Upper lobe of left lung (tissue), 6 donors: ENCODE measurements around the gene ASCC3. TPM values are rescaled to one million over a fixed set of nuclear protein-coding genes. Genes with fewer than 3 reads are reported as not detected.

ENCODE experiments used
- ATAC-seq, 2 donors: fragments of 200-7000 bp; cut with Tn5 transposase; one replicate each; pipeline ENCODE4 v1.9.1; 2022; ENCODE audit warnings: mild to moderate bottlenecking in 2 of 2, moderate library complexity in 2 of 2; ENCODE audit not compliant: low FRiP score in 2 of 2
- DNase-seq, 2 donors: peaks; one replicate each; pipeline ENCODE4 v3.0.0-alpha.2; 2019 to 2020
- H3K27ac ChIP-seq, 4 donors: fragments of 200-600 bp; sonication (generic); one replicate each; pipeline ENCODE4 v1.5.1; 2016 to 2019
- H3K27me3 ChIP-seq, 4 donors: fragments of 200-600 bp; sonication (generic); one replicate each; pipeline ENCODE4 v1.5.1; 2017 to 2019
- H3K36me3 ChIP-seq, 4 donors: fragments of 200-600 bp; sonication (generic); one replicate each; pipeline ENCODE4 v1.5.1; 2016 to 2019
- H3K4me1 ChIP-seq, 4 donors: fragments of 200-600 bp; sonication (generic); one replicate each; pipeline ENCODE4 v1.5.1; 2018 to 2019
- H3K4me3 ChIP-seq, 4 donors: fragments of 200-600 bp; sonication (generic); one replicate each; pipeline ENCODE4 v1.5.1; 2017 to 2019; ENCODE audit warnings: mild to moderate bottlenecking in 2 of 4, moderate library complexity in 1 of 4
- H3K9me3 ChIP-seq, 4 donors: fragments of 200-600 bp; sonication (generic); one replicate each; pipeline ENCODE4 v1.5.1; 2018 to 2019
- EP300 ChIP-seq, 4 donors: sonication (generic); formaldehyde crosslinking; IDR thresholded peaks; one replicate each; pipeline ENCODE4 v1.5.1; 2017; ENCODE audit warnings: antibody characterized with exemption in 4 of 4, control low read depth in 2 of 4
- POLR2A ChIP-seq, 4 donors: fragments of 450-650 bp; IDR thresholded peaks; one replicate each; pipeline ENCODE4 v1.5.1; 2016 to 2017; ENCODE audit warnings: antibody characterized with exemption in 4 of 4, mild to moderate bottlenecking in 2 of 4
- POLR2AphosphoS5 ChIP-seq, 2 donors: sonication (generic); formaldehyde crosslinking; IDR thresholded peaks; one replicate each; pipeline ENCODE4 v1.5.1; 2017; ENCODE audit warnings: antibody characterized with exemption in 2 of 2
- WGBS, 2 donors: methylation state at CpG; one replicate each; pipeline ENCODE4 v1.1.5; 2017 to 2018; 5-methylcytosine and 5-hydroxymethylcytosine counted together
- total RNA-seq, 6 donors: library from RNA; depleted of rRNA in 4 of 6; stranded (reverse); fragments of >200 nt in 4 of 6; gene quantifications; one replicate each; pipeline versions ENCODE4 v1.1.0 to v1.2.1, GENCODE V29; 2016 to 2021
- TF ChIP-seq, protein P1 (sequence below), 6 experiments: fragments of 450-650 bp in 4 of 6; fragments of 200-600 bp in 2 of 6; sonication (generic) in 2 of 6; IDR thresholded peaks; one replicate each; pipeline ENCODE4 v1.5.1; 2016 to 2019; ENCODE audit warnings: antibody characterized with exemption in 6 of 6
- donor health status: DM: no; HTN: no; CAD: no; lungs with moderate emphysema.
- donor health status: DM: no; HTN: yes; CAD: no; lungs with severe emphysema.

Gene ASCC3
- total RNA-seq, 6 donors from 2014 or later: 18.4 to 52.2 (median 33.9) TPM

- Histone ChIP-seq H3K9me3 (no peaks in the 10 kb centered on the region), H3K27ac (no peak overlapping the region), H3K36me3 (peaks cover 0 to 2% (median 0%) of the 10 kb centered on the region in 4 donors), H3K4me3 (no peak overlapping the region), H3K4me1 (no peaks in the 10 kb centered on the region), H3K27me3 (no peaks in the 10 kb centered on the region)
- no peak for ATAC-seq
- DNase-seq: no peak
- WGBS, 2 donors: 96 to 98% methylated on average over 2 of the region's 2 CpGs
- no peak for TF ChIP-seq POLR2A (IDR thresholded peaks at IDR 0.05)
- TF ChIP-seq EP300 (IDR thresholded peaks at IDR 0.05): no peak
- TF ChIP-seq, protein P1, sequence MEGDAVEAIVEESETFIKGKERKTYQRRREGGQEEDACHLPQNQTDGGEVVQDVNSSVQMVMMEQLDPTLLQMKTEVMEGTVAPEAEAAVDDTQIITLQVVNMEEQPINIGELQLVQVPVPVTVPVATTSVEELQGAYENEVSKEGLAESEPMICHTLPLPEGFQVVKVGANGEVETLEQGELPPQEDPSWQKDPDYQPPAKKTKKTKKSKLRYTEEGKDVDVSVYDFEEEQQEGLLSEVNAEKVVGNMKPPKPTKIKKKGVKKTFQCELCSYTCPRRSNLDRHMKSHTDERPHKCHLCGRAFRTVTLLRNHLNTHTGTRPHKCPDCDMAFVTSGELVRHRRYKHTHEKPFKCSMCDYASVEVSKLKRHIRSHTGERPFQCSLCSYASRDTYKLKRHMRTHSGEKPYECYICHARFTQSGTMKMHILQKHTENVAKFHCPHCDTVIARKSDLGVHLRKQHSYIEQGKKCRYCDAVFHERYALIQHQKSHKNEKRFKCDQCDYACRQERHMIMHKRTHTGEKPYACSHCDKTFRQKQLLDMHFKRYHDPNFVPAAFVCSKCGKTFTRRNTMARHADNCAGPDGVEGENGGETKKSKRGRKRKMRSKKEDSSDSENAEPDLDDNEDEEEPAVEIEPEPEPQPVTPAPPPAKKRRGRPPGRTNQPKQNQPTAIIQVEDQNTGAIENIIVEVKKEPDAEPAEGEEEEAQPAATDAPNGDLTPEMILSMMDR (IDR thresholded peaks at IDR 0.05): no peak
- TF ChIP-seq POLR2AphosphoS5 (IDR thresholded peaks at IDR 0.05): no peak
Measured at GRCh38 chr6:100574836-100575235, 306.3 kb downstream of the ASCC3 start.

DNA sequence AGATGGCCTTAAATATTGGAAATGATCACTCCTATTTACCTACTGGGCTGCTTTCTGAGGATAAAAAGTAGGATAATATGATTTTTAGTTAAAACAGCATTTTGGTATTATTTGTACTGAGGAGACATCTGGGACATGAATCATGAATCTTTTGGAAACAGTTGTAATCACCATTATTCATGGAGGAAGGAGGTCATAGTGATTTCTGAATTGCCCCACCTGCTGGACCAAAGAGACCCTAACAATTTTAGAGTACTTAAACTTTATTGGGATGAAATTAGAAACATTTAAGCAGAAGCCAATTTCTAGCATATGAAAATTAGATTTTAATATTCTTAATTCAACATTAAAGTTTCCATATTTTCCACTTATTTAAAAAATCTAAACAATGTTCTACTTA is 308.0 kb downstream of the ASCC3 start:
- H3K4me3 ChIP-seq: no peak overlapping the region
- H3K9me3 ChIP-seq: no peaks in the 10 kb centered on the region
- no peak overlapping the region for H3K27ac ChIP-seq
- H3K4me1 ChIP-seq: no peaks in the 10 kb centered on the region
- H3K36me3 ChIP-seq: peaks cover 0 to 2% (median 0%) of the 10 kb centered on the region in 4 donors
- no peak for ATAC-seq
- DNase-seq: no peak
- TF ChIP-seq EP300 (IDR thresholded peaks at IDR 0.05): no peak
- TF ChIP-seq, protein P1 (IDR thresholded peaks at IDR 0.05): no peak
- TF ChIP-seq POLR2A (IDR thresholded peaks at IDR 0.05): no peak
- no peak for TF ChIP-seq POLR2AphosphoS5 (IDR thresholded peaks at IDR 0.05)
- H3K27me3 ChIP-seq: no peaks in the 10 kb centered on the region

- ATAC-seq (no peak), DNase-seq (no peak)
- Histone ChIP-seq H3K27me3 (no peaks in the 10 kb centered on the region), H3K9me3 (no peaks in the 10 kb centered on the region), H3K36me3 (peaks cover 0 to 2% (median 0%) of the 10 kb centered on the region in 4 donors), H3K4me1 (no peaks in the 10 kb centered on the region), H3K27ac (no peak overlapping the region), H3K4me3 (no peak overlapping the region)
- TF ChIP-seq POLR2A (IDR thresholded peaks at IDR 0.05) (no peak), EP300 (IDR thresholded peaks at IDR 0.05) (no peak), POLR2AphosphoS5 (IDR thresholded peaks at IDR 0.05) (no peak)
- TF ChIP-seq, protein P1 (IDR thresholded peaks at IDR 0.05): no peak
- 96 to 99% methylated on average over 5 of the region's 5 CpGs for WGBS, 2 donors
Measured at GRCh38 chr6:100568255-100568654, 312.9 kb downstream of the ASCC3 start.

GRCh38 chr6:100566563-100566962 is 314.6 kb downstream of the ASCC3 start:
- DNase-seq: no peak
- H3K4me1 ChIP-seq: no peaks in the 10 kb centered on the region
- no peak for ATAC-seq
- no peaks in the 10 kb centered on the region for H3K9me3 ChIP-seq
- H3K27me3 ChIP-seq: no peaks in the 10 kb centered on the region
- no peak overlapping the region for H3K4me3 ChIP-seq
- H3K36me3 ChIP-seq: no peaks in the 10 kb centered on the region
- H3K27ac ChIP-seq: no peak overlapping the region
- TF ChIP-seq POLR2A (IDR thresholded peaks at IDR 0.05) (no peak), POLR2AphosphoS5 (IDR thresholded peaks at IDR 0.05) (no peak), EP300 (IDR thresholded peaks at IDR 0.05) (no peak)
- TF ChIP-seq, protein P1 (IDR thresholded peaks at IDR 0.05): no peak

DNA sequence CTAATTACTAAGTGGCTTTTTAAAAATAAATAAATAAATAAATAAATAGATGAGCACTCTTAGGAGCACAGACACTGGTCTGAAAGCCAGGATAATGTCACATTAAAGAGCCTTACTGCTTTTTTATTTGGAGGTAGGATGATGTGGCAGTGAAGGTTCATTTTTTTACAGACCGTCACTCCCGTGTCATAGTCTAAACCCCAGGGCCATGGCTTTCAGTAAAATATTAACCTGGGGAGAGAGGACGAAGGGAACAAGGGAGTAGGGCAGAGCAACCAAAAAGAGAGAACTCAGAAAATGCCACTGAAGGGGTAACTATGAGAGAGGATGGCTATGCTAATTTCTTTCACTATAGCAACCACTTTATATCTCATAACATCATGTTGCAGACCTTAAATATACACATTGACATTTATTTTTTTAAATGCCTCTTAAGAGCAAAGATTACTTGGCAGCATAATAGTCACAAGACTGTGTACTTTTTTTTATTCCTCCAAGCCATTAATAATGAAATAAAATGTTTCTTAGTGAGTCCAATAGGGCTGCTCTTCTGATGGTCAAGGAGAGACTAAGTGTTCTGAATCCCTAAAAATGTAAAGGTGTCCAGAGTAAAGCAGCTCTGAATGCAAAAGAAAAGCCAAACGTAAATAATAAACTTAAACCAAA is 315.6 kb downstream of the ASCC3 start:
- Histone ChIP-seq H3K36me3 (no peaks in the 10 kb centered on the region), H3K27me3 (no peaks in the 10 kb centered on the region), H3K9me3 (no peaks in the 10 kb centered on the region), H3K4me3 (no peak overlapping the region), H3K4me1 (no peaks in the 10 kb centered on the region), H3K27ac (no peak overlapping the region)
- ATAC-seq (no peak), DNase-seq (no peak)
- WGBS, 2 donors: 94 to 97% methylated on average over 4 of the region's 4 CpGs
- no peak for TF ChIP-seq POLR2AphosphoS5 (IDR thresholded peaks at IDR 0.05)
- TF ChIP-seq, protein P1 (IDR thresholded peaks at IDR 0.05): no peak
- no peak for TF ChIP-seq EP300 (IDR thresholded peaks at IDR 0.05)
- TF ChIP-seq POLR2A (IDR thresholded peaks at IDR 0.05): no peak
